ENCODE results near the gene BLM. TPM values are rescaled to one million over a fixed set of nuclear protein-coding genes. Genes with fewer than 3 reads are reported as not detected.

BLM gene
- total and polyA plus RNA-seq, 8 donors: 1.1 to 10.5 (median 2.6) TPM

DNA sequence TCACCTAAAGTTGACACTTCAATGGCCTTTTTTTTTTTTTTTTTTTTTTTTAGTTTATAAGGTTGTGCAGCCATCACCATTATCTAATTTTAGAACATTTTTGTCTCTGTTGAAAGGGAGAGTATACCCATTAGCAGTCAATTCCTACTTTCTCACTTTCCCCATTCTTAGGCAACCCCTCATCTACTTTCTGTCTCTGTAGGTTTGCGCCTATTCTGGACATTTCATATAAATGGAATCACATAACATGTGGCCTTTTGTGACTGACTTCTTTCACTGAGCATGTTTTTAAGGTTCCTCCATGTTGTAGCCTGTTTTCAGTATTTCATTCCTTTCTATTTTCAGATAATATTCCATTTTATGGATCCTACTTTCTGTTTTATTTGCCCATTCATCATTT, 56.3 kb downstream of the BLM start:
- DNase-seq: no peak
- Histone ChIP-seq H3K27ac (no peak overlapping the region), H3K9me3 (no peaks in the 10 kb centered on the region), H3K4me3 (no peak overlapping the region), H3K27me3 (no peaks in the 10 kb centered on the region), H3K4me1 (peaks cover 0 to 8% (median 3%) of the 10 kb centered on the region in 4 donors), H3K36me3 (no peaks in the 10 kb centered on the region)
- 96 to 100% (median 98%) methylated on average over 1 of the region's 1 CpG for WGBS, 5 donors
- intact Hi-C loops (cut with DNase I; ENCODE audit: low total_unique reads): no loop called here
- TF ChIP-seq, protein P1, sequence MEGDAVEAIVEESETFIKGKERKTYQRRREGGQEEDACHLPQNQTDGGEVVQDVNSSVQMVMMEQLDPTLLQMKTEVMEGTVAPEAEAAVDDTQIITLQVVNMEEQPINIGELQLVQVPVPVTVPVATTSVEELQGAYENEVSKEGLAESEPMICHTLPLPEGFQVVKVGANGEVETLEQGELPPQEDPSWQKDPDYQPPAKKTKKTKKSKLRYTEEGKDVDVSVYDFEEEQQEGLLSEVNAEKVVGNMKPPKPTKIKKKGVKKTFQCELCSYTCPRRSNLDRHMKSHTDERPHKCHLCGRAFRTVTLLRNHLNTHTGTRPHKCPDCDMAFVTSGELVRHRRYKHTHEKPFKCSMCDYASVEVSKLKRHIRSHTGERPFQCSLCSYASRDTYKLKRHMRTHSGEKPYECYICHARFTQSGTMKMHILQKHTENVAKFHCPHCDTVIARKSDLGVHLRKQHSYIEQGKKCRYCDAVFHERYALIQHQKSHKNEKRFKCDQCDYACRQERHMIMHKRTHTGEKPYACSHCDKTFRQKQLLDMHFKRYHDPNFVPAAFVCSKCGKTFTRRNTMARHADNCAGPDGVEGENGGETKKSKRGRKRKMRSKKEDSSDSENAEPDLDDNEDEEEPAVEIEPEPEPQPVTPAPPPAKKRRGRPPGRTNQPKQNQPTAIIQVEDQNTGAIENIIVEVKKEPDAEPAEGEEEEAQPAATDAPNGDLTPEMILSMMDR (IDR thresholded peaks at IDR 0.05): no peak
- TF ChIP-seq EP300 (IDR thresholded peaks at IDR 0.05): no peak
- TF ChIP-seq POLR2AphosphoS5 (IDR thresholded peaks at IDR 0.05): no peak
- TF ChIP-seq POLR2A (IDR thresholded peaks at IDR 0.05): no peak

DNA sequence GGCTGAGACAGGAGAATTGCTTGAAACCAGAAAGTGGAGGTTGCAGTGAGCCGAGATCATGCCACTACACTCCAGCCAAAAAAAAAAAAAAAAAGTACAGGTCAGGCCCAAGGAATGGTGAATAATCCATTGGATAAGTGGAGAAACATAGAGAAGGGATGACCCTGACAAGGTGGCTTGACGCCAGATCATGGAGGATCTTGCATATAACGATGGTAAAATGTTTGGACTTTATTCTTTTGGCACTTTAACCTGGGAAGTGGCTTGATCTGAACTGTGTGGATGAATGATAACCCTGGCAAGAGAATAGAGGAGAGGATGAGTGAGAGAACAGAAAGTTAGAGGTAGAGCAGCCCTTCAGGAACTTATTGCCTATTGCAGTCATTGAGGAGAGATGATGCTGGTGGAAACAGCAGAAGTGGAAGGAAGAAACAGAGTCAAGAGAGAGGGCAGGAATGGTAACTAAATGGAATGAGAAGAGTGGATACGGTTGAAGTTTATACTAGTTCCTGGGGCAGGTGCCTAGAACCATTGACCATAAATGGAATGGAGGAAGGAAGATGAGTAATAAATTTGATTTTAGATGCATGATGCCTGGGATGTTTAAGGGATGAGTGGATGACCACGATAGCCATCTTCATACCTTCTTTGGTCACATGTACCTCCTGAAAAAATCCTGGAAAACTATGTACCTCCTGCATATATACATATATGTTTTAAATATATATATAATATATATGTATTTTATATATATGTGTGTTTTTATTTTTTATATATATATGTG, 57.8 kb downstream of the BLM start:
- TF ChIP-seq POLR2AphosphoS5 (IDR thresholded peaks at IDR 0.05): no peak
- no peak for TF ChIP-seq EP300 (IDR thresholded peaks at IDR 0.05)
- peaks cover 0 to 8% (median 3%) of the 10 kb centered on the region in 4 donors for H3K4me1 ChIP-seq
- no peak for DNase-seq
- no peaks in the 10 kb centered on the region for H3K9me3 ChIP-seq
- H3K4me3 ChIP-seq: no peak overlapping the region
- no peaks in the 10 kb centered on the region for H3K27me3 ChIP-seq
- intact Hi-C loops (cut with DNase I; ENCODE audit: low total_unique reads): no loop called here
- WGBS, 5 donors: 86 to 94% (median 92%) methylated on average over 5 of the region's 5 CpGs
- H3K27ac ChIP-seq: no peak overlapping the region
- H3K36me3 ChIP-seq: no peaks in the 10 kb centered on the region

DNA sequence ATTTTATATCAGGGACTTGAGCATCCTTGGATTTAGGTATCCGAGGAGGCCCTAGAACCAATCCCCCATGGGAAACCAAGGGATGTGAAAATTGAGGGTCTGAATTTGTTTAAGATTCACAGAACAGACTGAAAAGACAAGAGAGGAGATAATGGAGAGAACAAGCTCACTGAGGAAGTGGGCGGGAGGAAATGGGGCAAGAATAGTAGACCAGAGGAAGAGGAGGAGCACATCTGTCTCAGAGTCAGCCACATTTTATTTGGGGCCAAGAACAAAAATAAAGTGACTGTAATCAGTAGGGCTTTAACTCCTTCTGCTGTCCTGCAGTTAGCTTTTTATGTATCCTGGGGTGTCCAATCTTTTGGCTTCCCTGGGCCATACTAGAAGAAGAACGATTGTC, 63.8 kb downstream of the BLM start:
- no peak for DNase-seq
- intact Hi-C loops (cut with DNase I; ENCODE audit: low total_unique reads): no loop called here
- Histone ChIP-seq H3K4me3 (no peak overlapping the region), H3K4me1 (no peaks in the 10 kb centered on the region), H3K36me3 (no peaks in the 10 kb centered on the region), H3K27ac (no peak overlapping the region), H3K27me3 (no peaks in the 10 kb centered on the region), H3K9me3 (no peaks in the 10 kb centered on the region)
- 80 to 92% (median 88%) methylated on average over 3 of the region's 3 CpGs for WGBS, 5 donors
- TF ChIP-seq, protein P1 (IDR thresholded peaks at IDR 0.05): no peak
- TF ChIP-seq EP300 (IDR thresholded peaks at IDR 0.05): no peak
- TF ChIP-seq POLR2AphosphoS5 (IDR thresholded peaks at IDR 0.05): no peak
- TF ChIP-seq POLR2A (IDR thresholded peaks at IDR 0.05): no peak

DNA sequence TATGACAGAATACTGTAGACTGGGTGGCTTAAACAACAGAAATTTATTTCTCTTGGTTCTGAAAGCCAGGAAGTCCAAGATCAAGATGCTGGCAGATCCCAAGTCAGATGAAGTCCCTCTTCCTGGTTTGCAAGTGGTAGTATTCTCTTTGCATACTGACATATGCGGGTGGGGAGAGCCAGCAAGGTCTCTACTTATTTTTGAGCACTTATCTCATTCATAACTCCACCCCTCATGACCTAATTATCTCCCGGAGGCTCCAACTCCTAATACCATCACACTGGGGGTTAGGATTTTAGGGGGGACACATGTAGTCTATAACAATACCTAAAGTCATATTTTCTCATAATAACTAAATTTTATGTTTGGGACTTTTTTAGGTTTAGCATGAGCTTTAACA, 65.3 kb downstream of the BLM start:
- Histone ChIP-seq H3K4me1 (no peaks in the 10 kb centered on the region), H3K4me3 (no peak overlapping the region), H3K27me3 (no peaks in the 10 kb centered on the region), H3K9me3 (no peaks in the 10 kb centered on the region), H3K27ac (no peak overlapping the region), H3K36me3 (no peaks in the 10 kb centered on the region)
- intact Hi-C loops (cut with DNase I; ENCODE audit: low total_unique reads): no loop called here
- no peak for DNase-seq
- 65 to 83% (median 74%) methylated on average over 2 of the region's 2 CpGs for WGBS, 5 donors
- TF ChIP-seq POLR2AphosphoS5 (IDR thresholded peaks at IDR 0.05) (no peak), POLR2A (IDR thresholded peaks at IDR 0.05) (no peak), EP300 (IDR thresholded peaks at IDR 0.05) (no peak)
- TF ChIP-seq, protein P1 (IDR thresholded peaks at IDR 0.05): no peak

DNA sequence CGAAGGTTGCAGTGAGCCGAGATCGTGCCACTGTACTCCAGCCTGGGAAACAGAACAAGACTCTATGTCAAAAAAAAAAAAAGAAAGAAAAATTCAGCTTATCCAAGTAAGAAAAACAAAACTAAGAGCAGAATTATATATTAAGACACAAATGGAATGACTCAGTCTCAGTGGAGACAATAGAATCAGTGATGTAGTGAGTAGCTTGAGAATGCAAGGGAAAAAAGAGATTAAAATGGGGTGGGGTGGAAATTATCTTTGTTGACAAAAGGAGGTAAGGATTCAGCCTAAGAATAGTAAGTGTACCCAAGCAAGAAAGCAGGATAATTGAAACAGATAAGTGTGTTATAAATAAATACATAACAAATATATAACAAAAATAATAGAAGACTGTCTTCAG, 70.7 kb downstream of the BLM start:
- 88 to 97% (median 93%) methylated on average over 3 of the region's 3 CpGs for WGBS, 5 donors
- Histone ChIP-seq H3K27ac (peak overlapping the region in 1 of 5 donors; percentile 20), H3K4me1 (peaks cover 0 to 7% (median 3%) of the 10 kb centered on the region in 4 donors), H3K36me3 (no peaks in the 10 kb centered on the region), H3K4me3 (no peak overlapping the region), H3K9me3 (no peaks in the 10 kb centered on the region), H3K27me3 (no peaks in the 10 kb centered on the region)
- DNase-seq: peak in 1 of 2 donors; percentile 42
- TF ChIP-seq POLR2A (IDR thresholded peaks at IDR 0.05): no peak
- TF ChIP-seq, protein P1 (IDR thresholded peaks at IDR 0.05): no peak
- no peak for TF ChIP-seq POLR2AphosphoS5 (IDR thresholded peaks at IDR 0.05)
- no peak for TF ChIP-seq EP300 (IDR thresholded peaks at IDR 0.05)
- intact Hi-C loops (cut with DNase I; ENCODE audit: low total_unique reads): no loop called here
